ENCODE results near the gene CMPK1. TPM values are rescaled to one million over a fixed set of nuclear protein-coding genes. Genes with fewer than 3 reads are reported as not detected.

CMPK1 gene
- total RNA-seq, 2 experiments from 2014 or later = 99.7 to 101 TPM

DNA sequence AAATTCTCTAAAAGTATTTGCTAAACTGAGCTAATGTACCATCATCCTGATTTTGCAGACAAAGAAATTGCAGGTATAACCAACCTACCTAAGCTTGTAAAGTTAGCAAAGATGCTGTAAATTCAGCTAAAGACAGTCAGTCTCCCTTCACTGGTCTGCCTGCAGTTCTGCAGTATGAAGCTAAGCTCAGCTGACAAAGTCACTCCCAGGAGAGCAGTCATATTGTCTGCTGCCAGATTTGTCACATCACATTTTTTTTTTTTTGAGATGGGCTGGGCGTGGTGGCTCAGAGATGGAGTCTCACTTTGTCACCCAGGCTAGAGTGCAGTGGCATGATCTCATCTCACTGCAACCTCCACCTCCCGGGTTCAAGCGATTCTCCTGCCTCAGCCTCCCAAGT is 8.9 kb upstream of the CMPK1 start:
- DNase-seq (no peak), ATAC-seq (no peak)
- CTCF ChIA-PET = interaction anchor here (0.6 to 3.0 kb wide), 3 partner anchors 9 to 647 kb away, joined by 3 to 17 read pairs (median 5); partner anchors contain the start of gene CMPK1
- POLR2A ChIA-PET = interaction anchor here (1.5 to 1.8 kb wide), 2 partner anchors 8 to 10 kb away, joined by 3 to 7 read pairs; partner anchors contain the start of genes CMPK1 and STIL
- H3K4me1 Mint-ChIP-seq (ENCODE audit: low read depth) = no peaks in the 10 kb centered on the region
- H3K36me3 Mint-ChIP-seq (ENCODE audit: low read depth) = no peaks in the 10 kb centered on the region
- no peaks in the 10 kb centered on the region for H3K27me3 Mint-ChIP-seq
- H3K9me3 Mint-ChIP-seq = no peaks in the 10 kb centered on the region
- intact Hi-C loops (cut with micrococcal nuclease) = no loop called here
- no peak overlapping the region for H3K27ac Mint-ChIP-seq
- TF ChIP-seq, protein P1, sequence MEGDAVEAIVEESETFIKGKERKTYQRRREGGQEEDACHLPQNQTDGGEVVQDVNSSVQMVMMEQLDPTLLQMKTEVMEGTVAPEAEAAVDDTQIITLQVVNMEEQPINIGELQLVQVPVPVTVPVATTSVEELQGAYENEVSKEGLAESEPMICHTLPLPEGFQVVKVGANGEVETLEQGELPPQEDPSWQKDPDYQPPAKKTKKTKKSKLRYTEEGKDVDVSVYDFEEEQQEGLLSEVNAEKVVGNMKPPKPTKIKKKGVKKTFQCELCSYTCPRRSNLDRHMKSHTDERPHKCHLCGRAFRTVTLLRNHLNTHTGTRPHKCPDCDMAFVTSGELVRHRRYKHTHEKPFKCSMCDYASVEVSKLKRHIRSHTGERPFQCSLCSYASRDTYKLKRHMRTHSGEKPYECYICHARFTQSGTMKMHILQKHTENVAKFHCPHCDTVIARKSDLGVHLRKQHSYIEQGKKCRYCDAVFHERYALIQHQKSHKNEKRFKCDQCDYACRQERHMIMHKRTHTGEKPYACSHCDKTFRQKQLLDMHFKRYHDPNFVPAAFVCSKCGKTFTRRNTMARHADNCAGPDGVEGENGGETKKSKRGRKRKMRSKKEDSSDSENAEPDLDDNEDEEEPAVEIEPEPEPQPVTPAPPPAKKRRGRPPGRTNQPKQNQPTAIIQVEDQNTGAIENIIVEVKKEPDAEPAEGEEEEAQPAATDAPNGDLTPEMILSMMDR (IDR thresholded peaks at IDR 0.05) = no peak
- H3K4me3 Mint-ChIP-seq = no peak overlapping the region

DNA sequence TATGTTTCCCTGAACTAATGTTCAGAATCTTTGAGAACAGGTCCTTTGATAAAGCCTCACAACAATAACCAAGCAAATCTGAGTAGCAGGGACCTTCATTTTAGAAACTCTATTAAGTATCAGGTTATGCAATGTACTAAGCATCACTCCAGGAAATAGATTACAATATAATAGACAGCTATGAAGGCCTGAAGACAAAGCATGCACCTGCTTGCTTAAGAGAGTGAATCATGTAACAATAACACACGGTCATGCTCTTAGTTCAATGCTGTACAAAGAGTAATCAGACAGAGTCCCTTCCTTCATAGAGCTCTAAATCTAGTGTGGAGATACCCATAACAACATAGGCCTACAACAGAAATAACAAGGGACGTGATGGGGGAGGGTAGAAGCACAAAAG is 8.1 kb upstream of the CMPK1 start:
- Mint-ChIP-seq H3K4me3 (no peak overlapping the region), H3K27ac (no peak overlapping the region), H3K9me3 (no peaks in the 10 kb centered on the region), H3K27me3 (no peaks in the 10 kb centered on the region), H3K36me3 (ENCODE audit: low read depth) (no peaks in the 10 kb centered on the region), H3K4me1 (ENCODE audit: low read depth) (peaks cover 3% of the 10 kb centered on the region)
- DNase-seq = no peak
- POLR2A ChIA-PET = interaction anchor here (1.5 kb wide), 1 partner anchor 8 kb away, joined by 3 read pairs; the partner anchor contains the start of gene CMPK1
- CTCF ChIA-PET = interaction anchor here (1.5 to 3.0 kb wide), 2 partner anchors 8 to 111 kb away, joined by 3 to 17 read pairs; partner anchors contain the start of gene CMPK1
- no peak for ATAC-seq
- TF ChIP-seq, protein P1 (IDR thresholded peaks at IDR 0.05) = no peak
- intact Hi-C loops (cut with micrococcal nuclease) = no loop called here

DNA sequence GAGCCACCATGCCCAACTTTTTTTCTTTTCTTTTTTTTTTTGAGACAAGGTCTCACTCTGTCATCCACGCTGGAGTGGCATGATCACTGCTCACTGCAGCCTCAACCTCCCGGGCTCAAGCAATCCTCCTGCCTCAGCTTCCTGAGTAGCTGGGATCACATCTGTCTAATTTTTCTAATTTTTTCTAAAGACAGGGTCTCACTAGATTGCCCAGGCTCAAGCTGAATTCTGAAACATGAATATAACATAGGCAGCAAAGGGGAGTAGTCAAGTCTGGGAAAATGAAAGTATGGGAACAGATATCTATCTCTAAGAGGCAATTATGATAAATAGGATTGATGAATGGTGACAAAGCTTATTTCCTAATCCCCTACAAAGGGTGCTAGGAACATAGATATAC is 7.3 kb upstream of the CMPK1 start:
- intact Hi-C loops (cut with micrococcal nuclease) = no loop called here
- no peaks in the 10 kb centered on the region for H3K27me3 Mint-ChIP-seq
- POLR2A ChIA-PET = interaction anchor here (1.5 kb wide), 1 partner anchor 7 kb away, joined by 3 read pairs; the partner anchor contains the start of gene CMPK1
- no peak overlapping the region for H3K27ac Mint-ChIP-seq
- H3K9me3 Mint-ChIP-seq = no peaks in the 10 kb centered on the region
- no peak overlapping the region for H3K4me3 Mint-ChIP-seq
- H3K4me1 Mint-ChIP-seq (ENCODE audit: low read depth) = peaks cover 3% of the 10 kb centered on the region
- CTCF ChIA-PET = interaction anchor here (0.9 to 1.5 kb wide), 2 partner anchors 8 to 110 kb away, joined by 3 read pairs; no protein-coding TSS in a partner anchor
- no peak for ATAC-seq
- no peak for DNase-seq
- TF ChIP-seq, protein P1 (IDR thresholded peaks at IDR 0.05) = no peak
- no peaks in the 10 kb centered on the region for H3K36me3 Mint-ChIP-seq (ENCODE audit: low read depth)

DNA sequence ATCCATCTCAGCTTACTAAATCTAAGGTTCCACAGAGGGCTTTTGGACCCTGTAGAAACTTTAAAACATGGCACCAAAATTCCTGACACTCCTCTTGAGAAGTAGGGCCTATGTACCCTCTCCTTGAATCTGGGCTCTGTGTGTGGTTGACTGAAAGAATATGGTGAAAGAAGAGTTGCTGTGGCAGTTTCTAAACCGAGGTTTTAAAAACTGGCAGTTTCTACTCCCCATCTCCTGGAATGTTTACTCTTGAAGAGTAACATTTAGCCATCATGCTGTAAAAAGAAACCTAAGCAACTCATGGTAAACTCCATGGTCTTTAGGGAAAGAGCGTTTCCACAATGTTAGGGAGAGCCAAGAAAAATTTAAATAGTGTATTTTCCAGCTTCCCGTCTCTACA is 4.6 kb upstream of the CMPK1 start:
- Mint-ChIP-seq H3K4me1 (ENCODE audit: low read depth) (peaks cover 3% of the 10 kb centered on the region), H3K4me3 (no peak overlapping the region), H3K9me3 (no peaks in the 10 kb centered on the region), H3K36me3 (ENCODE audit: low read depth) (no peaks in the 10 kb centered on the region), H3K27ac (no peak overlapping the region), H3K27me3 (no peaks in the 10 kb centered on the region)
- TF ChIP-seq, protein P1 (IDR thresholded peaks at IDR 0.05) = no peak
- ChIA-PET CTCF (no interaction called here), POLR2A (no interaction called here)
- no peak for DNase-seq
- intact Hi-C loops (cut with micrococcal nuclease) = no loop called here
- ATAC-seq = no peak

DNA sequence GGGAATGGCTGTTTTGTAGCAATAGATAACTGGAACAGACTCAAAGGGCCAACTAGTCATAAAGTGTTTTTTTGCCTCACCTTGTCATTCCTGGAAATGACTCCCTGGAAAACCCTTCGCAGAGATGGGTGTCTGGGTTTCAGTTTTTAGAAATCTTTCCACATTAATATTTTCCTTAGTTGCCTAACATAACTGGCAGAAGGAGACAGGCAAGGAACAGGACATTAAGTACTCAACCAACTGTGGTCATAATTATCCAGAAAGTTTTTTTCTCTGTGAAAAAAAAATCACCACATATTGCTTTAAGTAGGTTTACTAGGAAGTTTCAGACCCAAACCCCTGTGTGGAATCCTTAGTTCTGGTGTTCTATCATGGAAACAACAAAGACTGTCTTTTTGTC is 3.4 kb upstream of the CMPK1 start:
- Mint-ChIP-seq H3K4me3 (no peak overlapping the region), H3K4me1 (ENCODE audit: low read depth) (peaks cover 8% of the 10 kb centered on the region), H3K9me3 (no peaks in the 10 kb centered on the region), H3K27ac (no peak overlapping the region), H3K36me3 (ENCODE audit: low read depth) (peaks cover 5% of the 10 kb centered on the region), H3K27me3 (no peaks in the 10 kb centered on the region)
- TF ChIP-seq, protein P1 (IDR thresholded peaks at IDR 0.05) = no peak
- ATAC-seq (no peak), DNase-seq (no peak)
- ChIA-PET CTCF (no interaction called here), POLR2A (interaction anchor here (6.4 kb wide), 1 partner anchor 17 kb away, joined by 42 read pairs; the partner anchor contains the start of gene STIL)
- intact Hi-C loops (cut with micrococcal nuclease) = no loop called here
